ENCODE results near the gene HOXA9. TPM values are rescaled to one million over a fixed set of nuclear protein-coding genes. Genes with fewer than 3 reads are reported as not detected.

The HOXA9 gene
- polyA plus RNA-seq, 1 donor (not counting 4 experiments of a cell fraction or from before 2014, with no cell fraction given): 28.1 TPM

- FAIRE-seq (no peak), DNase-seq (ENCODE audit: low read depth, low spot score) (no peak)
- dilution Hi-C loops (cut with MboI; ENCODE audit: extremely low pct_ligation_motif_present, low sequenced_read_pairs): no loop called here
- H3K79me2 ChIP-seq (ENCODE audit: control insufficient read depth, insufficient read depth, low read length): peaks cover 2% of the 10 kb centered on the region
- H3K9me3 ChIP-seq (ENCODE audit: control insufficient read depth, low read depth, low read length): no peaks in the 10 kb centered on the region
- H3K4me1 ChIP-seq (ENCODE audit: control insufficient read depth, extremely low read depth, insufficient read depth, low read length): no peaks in the 10 kb centered on the region
- no peak overlapping the region for H2AFZ ChIP-seq (ENCODE audit: control insufficient read depth, low read length)
- TF ChIP-seq EZH2 (IDR thresholded peaks at IDR 0.05; ENCODE audit: low read length): no peak
- TF ChIP-seq, protein P1, sequence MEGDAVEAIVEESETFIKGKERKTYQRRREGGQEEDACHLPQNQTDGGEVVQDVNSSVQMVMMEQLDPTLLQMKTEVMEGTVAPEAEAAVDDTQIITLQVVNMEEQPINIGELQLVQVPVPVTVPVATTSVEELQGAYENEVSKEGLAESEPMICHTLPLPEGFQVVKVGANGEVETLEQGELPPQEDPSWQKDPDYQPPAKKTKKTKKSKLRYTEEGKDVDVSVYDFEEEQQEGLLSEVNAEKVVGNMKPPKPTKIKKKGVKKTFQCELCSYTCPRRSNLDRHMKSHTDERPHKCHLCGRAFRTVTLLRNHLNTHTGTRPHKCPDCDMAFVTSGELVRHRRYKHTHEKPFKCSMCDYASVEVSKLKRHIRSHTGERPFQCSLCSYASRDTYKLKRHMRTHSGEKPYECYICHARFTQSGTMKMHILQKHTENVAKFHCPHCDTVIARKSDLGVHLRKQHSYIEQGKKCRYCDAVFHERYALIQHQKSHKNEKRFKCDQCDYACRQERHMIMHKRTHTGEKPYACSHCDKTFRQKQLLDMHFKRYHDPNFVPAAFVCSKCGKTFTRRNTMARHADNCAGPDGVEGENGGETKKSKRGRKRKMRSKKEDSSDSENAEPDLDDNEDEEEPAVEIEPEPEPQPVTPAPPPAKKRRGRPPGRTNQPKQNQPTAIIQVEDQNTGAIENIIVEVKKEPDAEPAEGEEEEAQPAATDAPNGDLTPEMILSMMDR (optimal IDR thresholded peaks at IDR 0.05 in 1 of 3, IDR thresholded peaks at IDR 0.05 in 1 of 3, conservative IDR thresholded peaks at IDR 0.05 in 1 of 3; ENCODE audit: extremely low read depth in 1 of 3, insufficient read depth in 2 of 3, low read length in 3 of 3): no peak
- no peaks in the 10 kb centered on the region for H3K9me1 ChIP-seq (ENCODE audit: control insufficient read depth, extremely low read depth, insufficient read depth, low read length)
- peak overlapping the region; percentile 29 for H3K9ac ChIP-seq (ENCODE audit: control insufficient read depth, extremely low read depth, insufficient read depth, low read length)
- H4K20me1 ChIP-seq (ENCODE audit: control insufficient read depth, extremely low read depth, insufficient read depth, low read length): no peaks in the 10 kb centered on the region
- H3K27me3 ChIP-seq (ENCODE audit: control insufficient read depth, extremely low read depth, insufficient read depth, low read length): no peaks in the 10 kb centered on the region
- H3K4me3 ChIP-seq (ENCODE audit: control insufficient read depth in 2 of 3, extremely low read depth in 1 of 3, insufficient read depth in 2 of 3, low read depth in 1 of 3, low read length in 3 of 3): peak overlapping the region in 2 of 3 experiments; percentile 13 to 35
- H3K4me2 ChIP-seq (ENCODE audit: control insufficient read depth, extremely low read depth, insufficient read depth, low read depth, low read length): peak overlapping the region; percentile 24
- H3K36me3 ChIP-seq (ENCODE audit: control insufficient read depth in 2 of 2, extremely low read depth in 1 of 2, insufficient read depth in 2 of 2, low read length in 2 of 2): peaks cover 1 to 4% of the 10 kb centered on the region in 2 experiments
- peak overlapping the region; percentile 4 for H3K27ac ChIP-seq (ENCODE audit: control insufficient read depth, insufficient read depth, low read length)
Measured at GRCh38 chr7:27122077-27122910, 43.0 kb downstream of the HOXA9 start.

GRCh38 chr7:27121684-27122076, 43.7 kb downstream of the HOXA9 start:
- Histone ChIP-seq H3K4me2 (ENCODE audit: control insufficient read depth, extremely low read depth, insufficient read depth, low read depth, low read length) (no peak overlapping the region), H3K9me1 (ENCODE audit: control insufficient read depth, extremely low read depth, insufficient read depth, low read length) (no peaks in the 10 kb centered on the region), H2AFZ (ENCODE audit: control insufficient read depth, low read length) (no peak overlapping the region), H4K20me1 (ENCODE audit: control insufficient read depth, extremely low read depth, insufficient read depth, low read length) (no peaks in the 10 kb centered on the region), H3K79me2 (ENCODE audit: control insufficient read depth, insufficient read depth, low read length) (peaks cover 6% of the 10 kb centered on the region), H3K27ac (ENCODE audit: control insufficient read depth, insufficient read depth, low read length) (no peak overlapping the region), H3K27me3 (ENCODE audit: control insufficient read depth, extremely low read depth, insufficient read depth, low read length) (no peaks in the 10 kb centered on the region), H3K36me3 (ENCODE audit: control insufficient read depth in 2 of 2, extremely low read depth in 1 of 2, insufficient read depth in 2 of 2, low read length in 2 of 2) (peaks cover 5 to 6% of the 10 kb centered on the region in 2 experiments), H3K4me1 (ENCODE audit: control insufficient read depth, extremely low read depth, insufficient read depth, low read length) (no peaks in the 10 kb centered on the region), H3K9me3 (ENCODE audit: control insufficient read depth, low read depth, low read length) (no peaks in the 10 kb centered on the region), H3K4me3 (ENCODE audit: control insufficient read depth in 2 of 3, extremely low read depth in 1 of 3, insufficient read depth in 2 of 3, low read depth in 1 of 3, low read length in 3 of 3) (no peak overlapping the region), H3K9ac (ENCODE audit: control insufficient read depth, extremely low read depth, insufficient read depth, low read length) (peak overlapping the region; percentile 29)
- FAIRE-seq (no peak), DNase-seq (ENCODE audit: low read depth, low spot score) (no peak)
- dilution Hi-C loops (cut with MboI; ENCODE audit: extremely low pct_ligation_motif_present, low sequenced_read_pairs): no loop called here
- TF ChIP-seq, protein P1 (optimal IDR thresholded peaks at IDR 0.05 in 1 of 3, IDR thresholded peaks at IDR 0.05 in 1 of 3, conservative IDR thresholded peaks at IDR 0.05 in 1 of 3; ENCODE audit: extremely low read depth in 1 of 3, insufficient read depth in 2 of 3, low read length in 3 of 3): no peak
- TF ChIP-seq EZH2 (IDR thresholded peaks at IDR 0.05; ENCODE audit: low read length): no peak

Data from keratinocyte (primary cell).